BJ (cell line): ENCODE measurements around the gene PUM1. TPM values are rescaled to one million over a fixed set of nuclear protein-coding genes. Genes with fewer than 3 reads are reported as not detected.
A peak's percentile ranks its signal among the peaks of the same experiment; 100 is the strongest.

ENCODE experiments used
- CTCF ChIA-PET: fragments of 350-600 bp; formaldehyde crosslinking; extraction: SDS; loops from one replicate; lab custom pipeline; 2021; ENCODE audit warnings: antibody characterized with exemption, inconsistent platforms; lab: Yijun Ruan, JAX
- POLR2A ChIA-PET: fragments of 300-600 bp; sonication (Branson Sonifier 250); formaldehyde crosslinking; extraction: SDS; loops from one replicate; lab custom pipeline; 2021; ENCODE audit warnings: antibody characterized with exemption; lab: Charles Lee
- DNase-seq: peaks from one replicate; pipeline ENCODE4 v3.0.0-alpha.2; 2011; ENCODE audit warnings: low read depth
- H3K27me3 ChIP-seq: 2 replicates; pipeline ENCODE4 v1.6.0; 2011; ENCODE audit warnings: low read length; ENCODE audit not compliant: control insufficient read depth, insufficient read depth
- H3K36me3 ChIP-seq: 2 replicates; pipeline ENCODE4 v1.5.1; 2011; ENCODE audit warnings: low read length; ENCODE audit not compliant: control insufficient read depth, insufficient read depth
- H3K4me3 ChIP-seq: 2 replicates; pipeline ENCODE4 v1.5.1; 2011; ENCODE audit warnings: low read depth, mild to moderate bottlenecking, control low read depth, low read length
- polyA plus RNA-seq: library from polyadenylated mRNA; depleted of rRNA; stranded (reverse); fragments of >200 nt; gene quantifications from 2 replicates; pipeline ENCODE4 v1.2.3, GENCODE V29; 2011
- TF ChIP-seq, protein P1 (sequence below): IDR thresholded peaks from 2 replicates; pipeline ENCODE4 v1.5.1; 2011; ENCODE audit warnings: low read depth, mild to moderate bottlenecking, control low read depth, inconsistent platforms, low read length, moderate library complexity; ENCODE audit not compliant: insufficient read depth

Gene PUM1
- polyA plus RNA-seq, 1 experiment, result 66.9 TPM

DNA sequence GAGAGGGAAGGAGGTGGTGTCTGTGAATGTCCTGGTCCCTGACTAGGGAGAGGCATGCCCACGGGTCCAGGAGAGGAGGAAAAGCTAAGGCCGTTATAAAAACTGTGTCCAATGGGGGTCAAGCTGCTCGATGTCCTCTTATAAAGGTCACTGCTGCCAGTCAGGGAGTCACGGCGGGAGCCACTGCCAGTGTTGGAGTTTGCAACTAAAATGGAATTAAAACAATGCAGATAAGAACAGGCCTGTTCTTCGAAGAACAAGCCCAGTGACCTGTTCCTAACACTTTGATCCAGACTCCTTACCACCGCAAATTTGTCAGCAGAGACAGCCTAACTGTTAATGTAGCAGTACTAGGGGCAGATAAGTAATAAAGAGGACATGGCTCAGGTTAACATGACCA lies 100.8 kb downstream of the PUM1 start:
- DNase-seq, result no peak
- TF ChIP-seq, protein P1, sequence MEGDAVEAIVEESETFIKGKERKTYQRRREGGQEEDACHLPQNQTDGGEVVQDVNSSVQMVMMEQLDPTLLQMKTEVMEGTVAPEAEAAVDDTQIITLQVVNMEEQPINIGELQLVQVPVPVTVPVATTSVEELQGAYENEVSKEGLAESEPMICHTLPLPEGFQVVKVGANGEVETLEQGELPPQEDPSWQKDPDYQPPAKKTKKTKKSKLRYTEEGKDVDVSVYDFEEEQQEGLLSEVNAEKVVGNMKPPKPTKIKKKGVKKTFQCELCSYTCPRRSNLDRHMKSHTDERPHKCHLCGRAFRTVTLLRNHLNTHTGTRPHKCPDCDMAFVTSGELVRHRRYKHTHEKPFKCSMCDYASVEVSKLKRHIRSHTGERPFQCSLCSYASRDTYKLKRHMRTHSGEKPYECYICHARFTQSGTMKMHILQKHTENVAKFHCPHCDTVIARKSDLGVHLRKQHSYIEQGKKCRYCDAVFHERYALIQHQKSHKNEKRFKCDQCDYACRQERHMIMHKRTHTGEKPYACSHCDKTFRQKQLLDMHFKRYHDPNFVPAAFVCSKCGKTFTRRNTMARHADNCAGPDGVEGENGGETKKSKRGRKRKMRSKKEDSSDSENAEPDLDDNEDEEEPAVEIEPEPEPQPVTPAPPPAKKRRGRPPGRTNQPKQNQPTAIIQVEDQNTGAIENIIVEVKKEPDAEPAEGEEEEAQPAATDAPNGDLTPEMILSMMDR, result no peak
- CTCF ChIA-PET, result interaction anchor here (0.7 kb wide), 1 partner anchor 9 kb away, joined by 3 read pairs; no protein-coding TSS in a partner anchor
- Histone ChIP-seq H3K27me3 (no peaks in the 10 kb centered on the region), H3K4me3 (no peak overlapping the region), H3K36me3 (peaks cover 21% of the 10 kb centered on the region)
- POLR2A ChIA-PET, result no interaction called here

DNA sequence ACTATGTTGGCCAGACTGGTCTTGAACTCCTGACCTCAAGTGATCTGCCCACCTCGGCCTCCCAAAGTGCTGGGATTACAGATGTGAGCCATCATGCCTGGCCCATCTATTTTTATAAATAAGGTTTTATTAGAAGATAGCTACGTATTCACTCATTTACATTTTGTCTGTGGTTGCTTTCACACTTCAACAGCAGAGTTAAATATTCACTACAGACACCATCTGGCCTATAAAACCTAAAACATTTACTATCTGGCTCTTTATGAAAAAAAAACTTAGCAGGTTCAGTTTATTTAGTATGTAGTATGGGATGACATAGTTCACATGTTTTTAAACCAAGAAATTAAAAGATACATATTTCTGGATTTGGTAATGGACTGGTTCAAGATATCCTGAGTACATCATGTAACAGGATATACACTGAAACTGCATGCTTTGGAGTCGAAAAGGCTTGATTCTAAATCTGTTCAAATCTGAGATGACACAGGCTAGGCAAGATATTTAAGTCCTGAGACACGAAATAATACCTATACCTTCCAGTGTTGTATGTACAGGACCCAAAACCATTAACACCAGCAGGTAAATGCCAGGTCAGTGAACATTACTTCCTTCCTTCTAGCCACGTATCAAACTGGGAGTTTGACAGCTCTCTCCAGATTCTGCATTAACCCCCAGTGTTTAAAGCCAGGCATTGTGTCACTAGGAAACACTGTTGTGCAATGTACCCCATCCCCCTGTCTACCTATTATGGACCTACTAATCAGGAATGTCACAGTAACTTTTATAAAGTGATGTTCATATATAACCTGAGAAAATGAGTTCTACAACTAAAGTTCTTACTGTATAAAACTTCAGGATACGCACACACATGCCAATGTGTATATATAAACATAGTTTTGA lies 102.7 kb downstream of the PUM1 start:
- Histone ChIP-seq H3K36me3 (peaks cover 15% of the 10 kb centered on the region), H3K4me3 (no peak overlapping the region), H3K27me3 (no peaks in the 10 kb centered on the region)
- DNase-seq, result no peak
- POLR2A ChIA-PET, result no interaction called here
- TF ChIP-seq, protein P1, result no peak
- CTCF ChIA-PET, result interaction anchor here (0.9 to 1.2 kb wide), 2 partner anchors 16 to 75 kb away, joined by 3 read pairs; no protein-coding TSS in a partner anchor

DNA sequence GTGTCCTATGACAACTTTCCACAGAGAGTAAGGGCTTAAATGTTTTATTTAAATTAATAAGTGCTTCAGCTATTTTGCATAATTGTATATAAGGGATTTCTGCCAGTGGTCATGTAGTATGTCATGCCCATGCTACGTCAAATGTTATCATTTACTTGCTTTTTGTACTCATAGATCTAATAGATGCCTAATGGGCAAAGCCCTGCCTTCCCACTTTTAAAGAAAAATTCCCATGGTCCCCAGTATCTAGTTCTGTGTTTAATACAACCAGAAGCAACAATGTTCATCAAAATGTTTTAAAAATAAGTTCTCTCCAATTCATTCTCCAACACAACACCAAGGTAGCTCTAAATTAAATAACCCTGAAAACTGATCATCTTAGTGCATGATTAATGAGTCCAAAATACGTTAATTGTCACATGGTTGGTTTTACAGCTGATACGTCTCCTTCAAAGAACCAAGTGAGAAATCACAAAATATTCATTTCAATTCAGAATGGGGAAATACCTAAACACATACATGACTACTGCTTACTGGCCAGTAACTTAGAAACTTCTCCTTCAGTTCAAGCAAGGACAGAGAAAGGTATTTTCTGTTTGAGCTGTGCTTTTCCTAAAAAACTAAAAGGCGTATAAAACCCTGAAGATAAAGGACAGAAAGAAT lies 107.8 kb downstream of the PUM1 start:
- POLR2A ChIA-PET, result no interaction called here
- TF ChIP-seq, protein P1, result no peak
- Histone ChIP-seq H3K27me3 (no peaks in the 10 kb centered on the region), H3K36me3 (peaks cover 6% of the 10 kb centered on the region; the same call in 1 of the 2 replicates), H3K4me3 (no peak overlapping the region)
- no peak for DNase-seq
- CTCF ChIA-PET, result interaction anchor here (0.6 to 1.2 kb wide), 2 partner anchors 80 to 238 kb away, joined by 3 read pairs; no protein-coding TSS in a partner anchor

DNA sequence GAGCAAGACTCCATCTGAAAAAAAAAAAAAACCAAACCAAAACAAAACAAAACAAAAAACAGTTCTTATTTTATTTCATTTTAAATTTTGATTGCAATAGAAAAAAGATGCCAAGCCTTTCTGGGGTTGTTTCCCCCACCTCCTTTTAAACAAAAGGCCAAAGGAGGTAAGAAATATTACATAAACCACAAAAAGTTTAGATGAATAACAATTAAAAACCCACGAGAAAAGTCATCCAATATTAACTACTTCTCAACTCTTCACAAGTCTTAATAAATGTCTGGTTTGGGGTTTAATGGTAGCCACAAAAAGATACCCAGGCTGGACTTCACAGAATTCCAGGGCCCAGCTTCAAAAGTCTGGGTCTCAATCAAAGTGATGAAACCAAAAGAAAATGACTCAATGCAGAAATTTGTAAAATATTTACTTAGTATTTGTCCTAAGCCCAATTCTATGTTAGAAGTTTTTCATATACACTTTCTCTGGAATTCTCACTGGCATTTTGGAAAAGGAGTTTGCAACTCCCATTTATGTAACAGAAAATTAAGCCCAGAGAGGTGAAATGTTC lies 110.0 kb downstream of the PUM1 start:
- TF ChIP-seq, protein P1, result no peak
- POLR2A ChIA-PET, result no interaction called here
- peak; percentile 27 for DNase-seq
- Histone ChIP-seq H3K4me3 (no peak overlapping the region), H3K36me3 (peaks cover 12% of the 10 kb centered on the region), H3K27me3 (no peaks in the 10 kb centered on the region)
- CTCF ChIA-PET, result no interaction called here

DNA sequence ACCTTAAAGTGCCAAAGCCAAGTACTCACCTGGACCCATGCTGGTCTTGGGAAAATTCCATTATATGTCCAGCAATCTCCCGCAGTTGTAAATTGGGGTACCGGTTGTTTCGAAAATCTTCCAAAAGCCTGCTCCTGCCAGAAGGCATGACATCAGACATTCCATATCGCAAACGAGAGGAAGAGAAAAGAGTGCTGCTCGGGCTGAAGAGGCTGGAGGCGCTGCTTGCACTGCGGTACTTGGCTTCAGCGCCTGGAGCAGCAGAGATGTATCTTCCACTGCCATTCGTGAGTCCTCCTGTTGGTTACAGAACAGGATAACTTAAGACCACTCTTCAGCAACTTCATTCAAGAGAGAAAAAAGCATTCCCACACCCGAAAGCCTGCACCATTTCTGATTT lies 111.8 kb downstream of the PUM1 start:
- H3K27me3 ChIP-seq, result no peaks in the 10 kb centered on the region
- no peak overlapping the region for H3K4me3 ChIP-seq
- TF ChIP-seq, protein P1, result no peak
- no peak for DNase-seq
- peaks cover 13% of the 10 kb centered on the region for H3K36me3 ChIP-seq
- ChIA-PET CTCF (no interaction called here), POLR2A (no interaction called here)
